ENCODE data around the gene C1RL. TPM values are rescaled to one million over a fixed set of nuclear protein-coding genes. Genes with fewer than 3 reads are reported as not detected.

C1RL gene
- total and polyA plus RNA-seq, 10 donors, result 19.1 to 126 (median 84.4) TPM

GRCh38 chr12:7145671-7146070 lies 36.7 kb upstream of the C1RL start:
- peaks cover 0 to 16% (median 3%) of the 10 kb centered on the region in 6 donors for H3K4me1 ChIP-seq
- no peak for TF ChIP-seq POLR2AphosphoS5 (IDR thresholded peaks at IDR 0.05)
- TF ChIP-seq CTCF (IDR thresholded peaks at IDR 0.05 in 8 of 11, conservative IDR thresholded peaks at IDR 0.05 in 3 of 11), result no peak
- no peak for TF ChIP-seq POLR2A (IDR thresholded peaks at IDR 0.05)
- H3K36me3 ChIP-seq, result peaks cover 0 to 93% (median 48%) of the 10 kb centered on the region in 6 donors
- no peak overlapping the region for H3K27ac ChIP-seq
- WGBS, 5 donors, result 74 to 92% (median 81%) methylated on average over 4 of the region's 4 CpGs
- no peaks in the 10 kb centered on the region for H3K27me3 ChIP-seq (replicated peaks in 1 of 7)
- intact Hi-C loops (cut with DNase I; ENCODE audit: low total_unique reads), result no loop called here
- no peak overlapping the region for H3K4me3 ChIP-seq
- peak; percentile 18 for DNase-seq
- H3K9me3 ChIP-seq, result no peaks in the 10 kb centered on the region

- WGBS, 5 donors, result 56 to 64% (median 58%) methylated on average over 9 to 11 of the region's 11 CpGs
- Histone ChIP-seq H3K9me3 (no peaks in the 10 kb centered on the region), H3K36me3 (peaks cover 0 to 93% (median 37%) of the 10 kb centered on the region in 6 donors), H3K27me3 (replicated peaks in 1 of 7) (no peaks in the 10 kb centered on the region), H3K27ac (no peak overlapping the region), H3K4me3 (no peak overlapping the region), H3K4me1 (peaks cover 0 to 8% (median 0%) of the 10 kb centered on the region in 6 donors)
- TF ChIP-seq CTCF (IDR thresholded peaks at IDR 0.05 in 8 of 11, conservative IDR thresholded peaks at IDR 0.05 in 3 of 11) (peak in 10 of 11 experiments; percentile 14 to 72 (median 52)), POLR2AphosphoS5 (IDR thresholded peaks at IDR 0.05) (no peak)
- peak; percentile 28 for DNase-seq
- intact Hi-C loops (cut with DNase I; ENCODE audit: low total_unique reads), result no loop called here
Measured at GRCh38 chr12:7144414-7145120, 35.6 kb upstream of the C1RL start.

- TF ChIP-seq POLR2A (IDR thresholded peaks at IDR 0.05) (no peak), CTCF (IDR thresholded peaks at IDR 0.05 in 8 of 11, conservative IDR thresholded peaks at IDR 0.05 in 3 of 11) (no peak), POLR2AphosphoS5 (IDR thresholded peaks at IDR 0.05) (no peak)
- H3K4me1 ChIP-seq, result peaks cover 0 to 8% (median 0%) of the 10 kb centered on the region in 6 donors
- H3K9me3 ChIP-seq, result no peaks in the 10 kb centered on the region
- no peak overlapping the region for H3K27ac ChIP-seq
- WGBS, 5 donors, result 93 to 98% (median 95%) methylated on average over 7 of the region's 7 CpGs
- peaks cover 0 to 92% (median 27%) of the 10 kb centered on the region in 6 donors for H3K36me3 ChIP-seq
- DNase-seq, result peak; percentile 9
- intact Hi-C loops (cut with DNase I; ENCODE audit: low total_unique reads), result no loop called here
- H3K27me3 ChIP-seq (replicated peaks in 1 of 7), result no peaks in the 10 kb centered on the region
- no peak overlapping the region for H3K4me3 ChIP-seq
Measured at GRCh38 chr12:7143564-7143963, 34.5 kb upstream of the C1RL start.

- intact Hi-C loops (cut with DNase I; ENCODE audit: low total_unique reads), result no loop called here
- Histone ChIP-seq H3K4me1 (peaks cover 0 to 12% (median 2%) of the 10 kb centered on the region in 6 donors), H3K9me3 (no peaks in the 10 kb centered on the region), H3K27me3 (replicated peaks in 1 of 7) (no peaks in the 10 kb centered on the region), H3K27ac (no peak overlapping the region), H3K36me3 (peaks cover 0 to 92% (median 29%) of the 10 kb centered on the region in 6 donors), H3K4me3 (no peak overlapping the region)
- peak; percentile 60 for DNase-seq
- WGBS, 5 donors, result 92 to 97% (median 94%) methylated on average over 18 of the region's 18 CpGs
- TF ChIP-seq POLR2AphosphoS5 (IDR thresholded peaks at IDR 0.05) (peak in 1 of 3 donors; percentile 13), POLR2A (IDR thresholded peaks at IDR 0.05) (no peak)
Measured at GRCh38 chr12:7142809-7143465, 33.9 kb upstream of the C1RL start.

Data from spleen (tissue), 11 donors.